Body of pancreas (tissue), 4 donors: ENCODE results near the gene SEC14L1.

Source experiments
- POLR2A ChIP-seq, 3 donors: fragments of 450-650 bp; IDR thresholded peaks; one replicate each; pipeline ENCODE4 v1.6.1; 2016; ENCODE audit warnings: antibody characterized with exemption in 3 of 3, mild to moderate bottlenecking in 2 of 3
- TF ChIP-seq, protein P1 (sequence below), 7 experiments: fragments of 450-650 bp in 4 of 7; fragments of 200-600 bp in 3 of 7; sonication (generic) in 3 of 7; IDR thresholded peaks; one replicate each; pipeline ENCODE4 v1.5.1; 2016 to 2019; ENCODE audit warnings: antibody characterized with exemption in 7 of 7

DNA sequence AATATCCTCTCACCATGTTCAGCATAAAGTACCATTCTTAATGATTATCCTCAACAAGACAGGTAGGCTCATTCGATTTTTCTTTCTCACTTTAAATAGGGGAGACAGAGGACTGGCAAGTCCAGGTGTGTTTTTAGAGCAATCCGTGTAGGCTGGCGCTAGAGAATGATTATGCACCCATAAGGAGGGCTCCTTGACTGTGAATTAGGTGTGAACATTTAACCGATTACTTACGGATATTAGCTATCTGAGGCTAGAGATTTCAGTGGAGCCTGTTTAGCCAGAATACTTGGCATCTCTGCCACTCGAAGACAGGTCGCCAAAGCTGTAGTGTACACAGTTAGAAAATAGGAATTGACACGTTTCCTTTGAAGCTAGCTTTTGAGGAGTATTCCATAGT is 1.9 kb downstream of the SEC14L1 start:
- TF ChIP-seq, protein P1, sequence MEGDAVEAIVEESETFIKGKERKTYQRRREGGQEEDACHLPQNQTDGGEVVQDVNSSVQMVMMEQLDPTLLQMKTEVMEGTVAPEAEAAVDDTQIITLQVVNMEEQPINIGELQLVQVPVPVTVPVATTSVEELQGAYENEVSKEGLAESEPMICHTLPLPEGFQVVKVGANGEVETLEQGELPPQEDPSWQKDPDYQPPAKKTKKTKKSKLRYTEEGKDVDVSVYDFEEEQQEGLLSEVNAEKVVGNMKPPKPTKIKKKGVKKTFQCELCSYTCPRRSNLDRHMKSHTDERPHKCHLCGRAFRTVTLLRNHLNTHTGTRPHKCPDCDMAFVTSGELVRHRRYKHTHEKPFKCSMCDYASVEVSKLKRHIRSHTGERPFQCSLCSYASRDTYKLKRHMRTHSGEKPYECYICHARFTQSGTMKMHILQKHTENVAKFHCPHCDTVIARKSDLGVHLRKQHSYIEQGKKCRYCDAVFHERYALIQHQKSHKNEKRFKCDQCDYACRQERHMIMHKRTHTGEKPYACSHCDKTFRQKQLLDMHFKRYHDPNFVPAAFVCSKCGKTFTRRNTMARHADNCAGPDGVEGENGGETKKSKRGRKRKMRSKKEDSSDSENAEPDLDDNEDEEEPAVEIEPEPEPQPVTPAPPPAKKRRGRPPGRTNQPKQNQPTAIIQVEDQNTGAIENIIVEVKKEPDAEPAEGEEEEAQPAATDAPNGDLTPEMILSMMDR (IDR thresholded peaks at IDR 0.05): no peak
- no peak for TF ChIP-seq POLR2A (IDR thresholded peaks at IDR 0.05)
